Esophagus (tissue), 2 donors: ENCODE measurements around the gene PPP2R5C. TPM values are rescaled to one million over a fixed set of nuclear protein-coding genes. Genes with fewer than 3 reads are reported as not detected.

Experiments used
- H3K27ac ChIP-seq, 2 donors: one replicate each; pipeline ENCODE4 v1.5.1; 2013; ENCODE audit warnings: low read depth in 2 of 2, mild to moderate bottlenecking in 2 of 2, inconsistent platforms in 1 of 2, low read length in 1 of 2, moderate library complexity in 1 of 2
- H3K27me3 ChIP-seq, 2 donors: one replicate each; pipeline ENCODE4 v1.6.1; 2013; ENCODE audit warnings: low read length in 2 of 2, control low read depth in 1 of 2, mild to moderate bottlenecking in 1 of 2; ENCODE audit not compliant: insufficient read depth in 2 of 2, control insufficient read depth in 1 of 2
- H3K36me3 ChIP-seq, 2 donors: one replicate each; pipeline ENCODE4 v1.6.1; 2013; ENCODE audit warnings: low read length in 1 of 2; ENCODE audit not compliant: control insufficient read depth in 2 of 2, insufficient read depth in 2 of 2
- H3K4me1 ChIP-seq, 2 donors: one replicate each; pipeline ENCODE4 v1.6.1; 2013; ENCODE audit warnings: low read length in 1 of 2; ENCODE audit not compliant: control insufficient read depth in 2 of 2, insufficient read depth in 2 of 2
- H3K4me3 ChIP-seq, 2 donors: one replicate each; pipeline ENCODE4 v1.5.1; 2013; ENCODE audit warnings: low read length in 2 of 2, mild to moderate bottlenecking in 2 of 2, low read depth in 1 of 2, moderate library complexity in 1 of 2
- H3K9me3 ChIP-seq, 2 donors: one replicate each; pipeline ENCODE4 v1.6.1; 2013; ENCODE audit warnings: mild to moderate bottlenecking in 2 of 2, low read depth in 1 of 2, low read length in 1 of 2, moderate library complexity in 1 of 2; ENCODE audit not compliant: control insufficient read depth in 2 of 2, insufficient read depth in 1 of 2
- WGBS, 2 donors: extraction: QIAGEN DNeasy Blood & Tissue Kit; methylation state at CpG; one replicate each; pipeline ENCODE4 v1.1.7; 2013; 5-methylcytosine and 5-hydroxymethylcytosine counted together
- polyA plus RNA-seq, 2 donors: library from polyadenylated mRNA; stranded (reverse); fragments of 200-250 nt; gene quantifications; one replicate each; pipeline ENCODE4 v1.2.3, GENCODE V29; 2013
- donor health status: healthy with polysubstance abuse.
- donor health status: Bipolar disorder and iron deficiency.

Gene PPP2R5C
- polyA plus RNA-seq, 2 donors, result 64.8 to 87.3 TPM

DNA sequence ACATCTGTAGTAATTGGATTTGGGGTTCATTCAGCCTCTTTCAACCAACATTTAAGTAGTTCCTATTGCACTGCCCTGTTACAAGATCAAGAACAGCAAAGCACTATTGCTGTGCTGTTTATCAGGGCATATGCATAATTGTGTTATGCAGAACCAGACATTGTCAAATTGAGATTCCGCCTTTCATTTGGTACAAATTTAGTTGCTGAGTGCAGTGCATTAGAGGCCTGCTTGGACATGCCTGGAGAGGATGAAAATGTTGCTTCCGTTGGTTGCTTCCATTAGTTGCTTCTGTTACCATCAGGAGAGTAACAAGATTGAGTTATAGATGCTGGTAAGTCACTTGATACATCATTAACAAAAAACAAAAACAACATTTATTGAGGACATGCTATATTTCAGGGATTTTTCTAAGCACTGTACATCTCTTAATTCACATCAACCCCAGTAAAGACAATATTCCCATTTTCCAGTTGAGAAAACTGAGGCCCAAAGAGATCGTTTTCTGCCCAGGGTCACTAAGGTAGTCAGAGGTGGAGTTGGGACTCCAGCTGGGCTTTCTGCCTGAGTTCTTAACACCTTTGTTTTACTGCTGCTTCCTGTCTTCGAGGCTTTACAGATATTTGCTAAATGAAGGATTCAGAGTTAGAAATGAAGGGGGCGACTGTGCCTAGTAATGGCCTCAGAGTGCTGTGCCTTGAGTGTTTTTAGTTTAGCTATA lies 79.3 kb downstream of the PPP2R5C start:
- WGBS, 2 donors, result 75 to 77% methylated on average over 5 of the region's 5 CpGs
- no peaks in the 10 kb centered on the region for H3K27me3 ChIP-seq
- H3K9me3 ChIP-seq, result no peaks in the 10 kb centered on the region
- H3K27ac ChIP-seq, result no peak overlapping the region
- no peaks in the 10 kb centered on the region for H3K36me3 ChIP-seq
- H3K4me1 ChIP-seq, result peaks cover 0 to 2% of the 10 kb centered on the region in 2 donors
- no peak overlapping the region for H3K4me3 ChIP-seq

DNA sequence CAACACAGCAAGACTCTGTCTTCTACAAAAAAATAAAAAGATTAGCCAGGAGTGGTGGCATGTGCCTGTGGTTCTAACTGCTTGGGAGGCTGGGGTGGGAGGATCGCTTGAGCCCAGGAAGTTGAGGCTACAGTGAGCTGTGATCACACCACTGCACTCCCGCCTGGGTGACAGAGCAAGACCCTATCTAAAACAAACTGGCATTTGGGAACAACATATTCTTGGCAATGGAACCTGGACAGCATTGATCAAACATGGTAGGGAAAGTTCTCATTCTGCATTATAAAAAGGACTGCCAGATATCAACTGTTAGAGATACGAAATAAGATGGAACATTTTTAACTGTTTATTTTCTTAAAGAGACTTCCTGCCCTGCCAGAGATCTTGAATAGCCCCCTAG lies 81.5 kb downstream of the PPP2R5C start:
- WGBS, 2 donors, result 69 to 80% methylated on average over 3 of the region's 3 CpGs
- H3K9me3 ChIP-seq, result no peaks in the 10 kb centered on the region
- peaks cover 0 to 5% of the 10 kb centered on the region in 2 donors for H3K4me1 ChIP-seq
- H3K36me3 ChIP-seq, result peaks cover 2% of the 10 kb centered on the region in 2 donors
- H3K4me3 ChIP-seq, result no peak overlapping the region
- H3K27me3 ChIP-seq, result no peaks in the 10 kb centered on the region
- H3K27ac ChIP-seq, result no peak overlapping the region

DNA sequence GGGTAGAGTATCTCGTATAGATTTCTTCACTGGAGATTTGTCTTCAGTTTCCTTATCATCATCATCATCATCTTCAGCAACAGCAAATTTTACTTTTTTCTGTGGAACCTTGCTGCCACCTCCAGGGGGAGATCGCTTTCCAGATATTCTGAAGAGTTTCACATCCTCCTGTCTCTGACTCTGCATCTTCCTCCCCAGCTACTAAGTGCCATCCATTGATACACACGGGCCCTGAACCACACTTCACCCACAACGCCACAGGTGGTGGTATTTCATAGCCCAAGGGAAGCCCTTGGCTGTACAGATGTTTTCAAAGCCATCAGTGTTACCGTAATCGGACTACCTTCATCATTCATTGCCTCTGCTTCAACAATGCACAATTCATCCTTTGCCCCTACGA lies 82.2 kb downstream of the PPP2R5C start:
- H3K36me3 ChIP-seq, result peaks cover 2% of the 10 kb centered on the region in 2 donors
- no peak overlapping the region for H3K4me3 ChIP-seq
- no peaks in the 10 kb centered on the region for H3K27me3 ChIP-seq
- no peaks in the 10 kb centered on the region for H3K9me3 ChIP-seq
- WGBS, 2 donors, result 73% methylated on average over 7 of the region's 7 CpGs
- H3K27ac ChIP-seq, result no peak overlapping the region
- peaks cover 0 to 5% of the 10 kb centered on the region in 2 donors for H3K4me1 ChIP-seq

DNA sequence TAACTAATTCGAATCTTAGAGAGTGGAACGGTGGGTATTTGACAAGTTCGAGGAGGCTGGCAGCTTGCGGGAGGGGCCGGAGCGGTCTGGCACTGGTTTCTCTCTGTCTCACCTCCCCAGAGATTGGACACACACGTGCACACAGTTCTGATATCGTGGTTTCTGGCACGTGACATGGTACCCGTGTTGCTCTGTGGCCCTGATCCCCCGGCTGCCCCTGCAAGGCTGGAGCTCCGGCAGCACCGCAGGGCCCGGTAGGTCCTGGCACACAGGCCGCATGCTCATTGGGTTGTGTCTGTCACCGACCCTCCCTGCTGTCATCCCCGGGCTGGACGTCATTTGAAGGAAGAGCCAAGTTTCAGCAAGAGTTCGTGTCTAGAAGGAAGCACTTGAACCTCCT lies 82.7 kb downstream of the PPP2R5C start:
- Histone ChIP-seq H3K4me1 (peaks cover 2 to 5% of the 10 kb centered on the region in 2 donors), H3K4me3 (no peak overlapping the region), H3K9me3 (no peaks in the 10 kb centered on the region), H3K27ac (no peak overlapping the region), H3K27me3 (no peaks in the 10 kb centered on the region), H3K36me3 (peaks cover 2% of the 10 kb centered on the region in 2 donors)
- WGBS, 2 donors, result 88% methylated on average over 19 of the region's 19 CpGs

DNA sequence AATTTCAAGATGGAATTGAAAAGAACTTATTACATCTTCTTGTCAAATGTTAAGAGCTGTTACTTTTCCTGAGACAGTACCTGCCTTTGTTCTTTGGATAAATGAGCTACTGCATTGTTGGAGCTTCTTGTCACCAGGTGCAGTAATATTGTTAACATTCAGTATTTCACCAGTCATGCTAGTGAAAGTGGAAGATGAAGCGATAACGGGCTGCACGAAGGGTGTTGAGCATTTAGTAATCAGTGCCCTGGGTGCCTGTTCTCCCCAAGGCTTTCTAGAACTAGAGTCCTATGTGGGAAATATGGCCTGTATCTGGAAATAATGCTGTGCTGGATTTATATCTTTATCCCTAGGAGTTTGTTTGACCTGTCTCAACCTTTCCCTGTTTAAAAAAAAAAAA lies 83.2 kb downstream of the PPP2R5C start:
- Histone ChIP-seq H3K4me3 (no peak overlapping the region), H3K27ac (no peak overlapping the region), H3K36me3 (peaks cover 2% of the 10 kb centered on the region in 2 donors), H3K27me3 (no peaks in the 10 kb centered on the region), H3K9me3 (no peaks in the 10 kb centered on the region), H3K4me1 (peaks cover 2 to 5% of the 10 kb centered on the region in 2 donors)
- 85 to 91% methylated on average over 3 of the region's 3 CpGs for WGBS, 2 donors

DNA sequence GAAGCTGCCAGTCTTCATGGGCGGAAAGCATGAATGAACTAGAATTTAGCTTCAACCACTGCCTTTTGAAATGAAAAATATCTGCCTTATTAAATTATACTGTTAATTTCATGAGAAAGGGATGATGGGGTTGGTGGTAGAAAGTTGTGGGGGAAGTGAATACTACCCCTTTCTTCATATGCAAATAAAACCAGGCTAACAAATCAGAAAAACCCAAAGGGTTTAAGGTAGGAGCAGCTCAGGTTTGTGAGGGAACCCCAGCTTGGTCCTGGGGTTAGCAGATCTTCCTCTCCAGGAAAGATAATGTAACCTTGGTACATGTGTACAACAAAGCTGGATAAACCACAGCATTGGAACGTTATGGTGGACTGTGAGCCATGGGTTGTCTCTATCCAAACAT lies 84.0 kb downstream of the PPP2R5C start:
- H3K36me3 ChIP-seq, result peaks cover 2% of the 10 kb centered on the region in 2 donors
- H3K4me3 ChIP-seq, result no peak overlapping the region
- 71 to 76% methylated on average over 2 of the region's 2 CpGs for WGBS, 2 donors
- no peaks in the 10 kb centered on the region for H3K27me3 ChIP-seq
- H3K4me1 ChIP-seq, result peaks cover 2 to 5% of the 10 kb centered on the region in 2 donors
- no peaks in the 10 kb centered on the region for H3K9me3 ChIP-seq
- no peak overlapping the region for H3K27ac ChIP-seq

DNA sequence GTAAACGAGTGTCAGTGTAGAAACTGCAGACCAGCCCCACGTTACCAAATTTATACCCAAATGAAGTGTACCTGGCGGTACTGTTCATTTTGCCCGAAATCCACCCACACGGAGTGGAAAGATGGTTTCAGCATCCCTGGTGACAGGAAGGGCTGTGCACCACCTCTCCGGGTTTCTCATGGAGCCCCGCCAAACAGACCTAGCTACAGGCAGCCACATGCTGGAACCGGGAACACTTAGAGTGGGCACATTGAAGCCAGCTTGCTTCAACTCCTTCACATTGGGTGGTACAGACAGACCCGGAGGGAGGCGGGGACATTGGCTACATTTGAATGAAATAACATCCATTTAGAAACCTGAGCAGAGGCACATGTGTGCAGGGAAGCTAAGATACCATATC lies 84.4 kb downstream of the PPP2R5C start:
- peaks cover 2 to 5% of the 10 kb centered on the region in 2 donors for H3K4me1 ChIP-seq
- 80 to 81% methylated on average over 10 of the region's 10 CpGs for WGBS, 2 donors
- H3K27me3 ChIP-seq, result no peaks in the 10 kb centered on the region
- peaks cover 2% of the 10 kb centered on the region in 2 donors for H3K36me3 ChIP-seq
- no peak overlapping the region for H3K27ac ChIP-seq
- no peaks in the 10 kb centered on the region for H3K9me3 ChIP-seq
- H3K4me3 ChIP-seq, result no peak overlapping the region

DNA sequence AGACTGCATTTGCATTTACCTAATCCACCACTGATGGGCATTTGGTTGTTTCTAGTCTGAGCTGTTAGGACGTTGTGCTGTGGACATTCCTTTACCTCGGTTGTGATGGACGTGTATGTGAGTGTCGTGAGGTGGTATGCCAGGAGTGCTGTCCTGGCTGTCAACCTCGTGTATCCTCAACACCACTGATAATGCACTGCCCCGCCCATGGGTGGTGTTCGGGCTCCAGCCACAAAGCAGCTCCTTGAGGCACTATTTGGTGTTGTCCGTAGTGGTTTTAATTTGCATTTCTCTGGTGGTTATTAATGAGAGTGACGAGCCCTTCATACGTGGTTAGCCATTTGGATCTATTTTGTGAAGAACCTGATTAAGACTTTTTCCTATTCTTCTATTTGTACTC lies 87.6 kb downstream of the PPP2R5C start:
- peaks cover 2% of the 10 kb centered on the region in 2 donors for H3K36me3 ChIP-seq
- H3K27me3 ChIP-seq, result no peaks in the 10 kb centered on the region
- WGBS, 2 donors, result 64 to 65% methylated on average over 10 of the region's 10 CpGs
- no peak overlapping the region for H3K4me3 ChIP-seq
- H3K27ac ChIP-seq, result no peak overlapping the region
- no peaks in the 10 kb centered on the region for H3K9me3 ChIP-seq
- H3K4me1 ChIP-seq, result peaks cover 6% of the 10 kb centered on the region in 2 donors

DNA sequence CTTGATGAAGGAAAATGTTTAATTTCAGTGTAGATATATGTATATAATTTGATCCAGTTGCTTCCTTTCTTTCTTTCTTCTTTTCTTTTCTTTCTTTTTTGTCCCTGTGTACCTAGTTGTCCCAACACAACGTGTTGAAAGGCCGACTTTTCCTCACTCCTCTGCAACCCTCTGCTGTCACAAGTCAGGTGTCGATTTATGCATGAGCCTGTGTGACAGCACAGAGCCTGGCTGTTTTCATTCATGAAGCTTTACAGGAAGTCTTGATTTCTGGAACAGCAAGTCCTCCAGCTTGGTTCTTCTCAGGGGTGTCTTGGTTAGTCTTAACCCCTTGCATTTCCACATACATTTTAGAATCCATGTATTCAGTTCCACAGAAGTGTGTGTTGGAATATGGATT lies 88.1 kb downstream of the PPP2R5C start:
- Histone ChIP-seq H3K9me3 (no peaks in the 10 kb centered on the region), H3K27ac (no peak overlapping the region), H3K27me3 (no peaks in the 10 kb centered on the region), H3K36me3 (peaks cover 2% of the 10 kb centered on the region in 2 donors), H3K4me1 (peaks cover 6% of the 10 kb centered on the region in 2 donors), H3K4me3 (no peak overlapping the region)
- 64 to 71% methylated on average over 3 of the region's 3 CpGs for WGBS, 2 donors

DNA sequence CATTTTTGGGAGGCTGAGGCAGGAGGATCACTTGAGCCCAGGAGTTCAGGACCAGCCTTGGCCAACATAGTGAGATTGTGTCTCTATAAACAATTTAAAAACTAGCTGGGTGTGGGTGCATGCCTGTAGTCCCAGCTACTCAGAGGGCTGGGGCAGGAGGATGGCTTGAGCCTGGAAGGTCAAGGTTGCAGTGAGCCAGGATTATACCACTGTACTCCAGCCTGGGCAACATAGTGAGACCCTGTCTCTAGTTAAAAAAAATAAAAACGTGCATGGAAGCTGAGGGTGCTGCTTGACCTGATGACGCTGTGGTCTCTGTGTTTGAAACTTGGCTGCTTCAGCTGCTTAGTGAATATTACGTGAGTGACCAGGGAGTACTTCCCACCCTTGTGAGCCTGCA lies 89.7 kb downstream of the PPP2R5C start:
- no peak overlapping the region for H3K27ac ChIP-seq
- no peak overlapping the region for H3K4me3 ChIP-seq
- 90 to 97% methylated on average over 3 of the region's 3 CpGs for WGBS, 2 donors
- no peaks in the 10 kb centered on the region for H3K9me3 ChIP-seq
- H3K4me1 ChIP-seq, result peaks cover 3 to 6% of the 10 kb centered on the region in 2 donors
- peaks cover 0 to 2% of the 10 kb centered on the region in 2 donors for H3K36me3 ChIP-seq
- H3K27me3 ChIP-seq, result no peaks in the 10 kb centered on the region
